PC-9 (cell line): ENCODE measurements around the gene RUFY3. TPM values are rescaled to one million over a fixed set of nuclear protein-coding genes. Genes with fewer than 3 reads are reported as not detected.

Source experiments
- BruUV-seq: library from RNA; stranded (reverse); fragments of 400-500 nt; replicated peaks from 2 replicates; lab custom pipeline; 2021; lab: Mats Ljungman, UMichigan
- CTCF ChIA-PET: fragments of 300-600 bp; sonication (Branson Sonifier 250); formaldehyde crosslinking; loops from one replicate; lab custom pipeline; 2022; ENCODE audit warnings: antibody characterized with exemption; lab: Charles Lee
- POLR2A ChIA-PET: fragments of 300-600 bp; sonication (Branson Sonifier 250); formaldehyde crosslinking; loops from one replicate; lab custom pipeline; 2022; ENCODE audit warnings: antibody characterized with exemption; ENCODE audit not compliant: unreplicated experiment; lab: Charles Lee
- DNase-seq, 2 experiments: peaks; one replicate each; pipeline versions ENCODE4 v3.0.0 to v3.0.0-alpha.2; 2015 to 2022; ENCODE audit warnings: mixed read lengths in 1 of 2
- H2AFZ ChIP-seq: fragments of 200-600 bp; sonication (generic); 2 replicates; pipeline ENCODE4 v1.8.1; 2017; ENCODE audit warnings: antibody characterized with exemption
- H3F3A ChIP-seq: fragments of 200-600 bp; sonication (generic); 2 replicates; pipeline ENCODE4 v1.8.1; 2017; ENCODE audit warnings: antibody characterized with exemption, mild to moderate bottlenecking, low read depth; ENCODE audit not compliant: insufficient read depth
- H3K27ac ChIP-seq: fragments of 200-600 bp; sonication (generic); 2 replicates; pipeline ENCODE4 v1.6.1; 2016; ENCODE audit warnings: mixed run types
- H3K27me3 ChIP-seq: fragments of 200-600 bp; sonication (generic); 2 replicates; pipeline ENCODE4 v1.6.1; 2016; ENCODE audit warnings: low read depth, mixed run types; ENCODE audit not compliant: insufficient read depth
- H3K36me3 ChIP-seq: fragments of 200-600 bp; sonication (generic); 2 replicates; pipeline ENCODE4 v1.6.1; 2016; ENCODE audit warnings: low read depth, mixed run types
- H3K4me1 ChIP-seq: fragments of 200-600 bp; sonication (generic); replicated peaks from 2 replicates; pipeline ENCODE4 v1.6.1; 2016; ENCODE audit warnings: mixed run types; ENCODE audit not compliant: insufficient read depth
- H3K4me2 ChIP-seq: fragments of 200-600 bp; sonication (generic); 2 replicates; pipeline ENCODE4 v1.6.1; 2017; ENCODE audit warnings: mixed run types
- H3K4me3 ChIP-seq: fragments of 200-600 bp; sonication (generic); 2 replicates; pipeline ENCODE4 v1.6.1; 2016; ENCODE audit warnings: mixed run types
- H3K79me2 ChIP-seq: fragments of 200-600 bp; sonication (generic); 2 replicates; pipeline ENCODE4 v1.6.1; 2017; ENCODE audit warnings: low read depth, mixed run types
- H3K9me2 ChIP-seq: fragments of 200-600 bp; sonication (generic); 2 replicates; pipeline ENCODE4 v1.8.1; 2017; ENCODE audit warnings: mild to moderate bottlenecking; ENCODE audit not compliant: insufficient read depth
- H3K9me3 ChIP-seq: fragments of 200-600 bp; sonication (generic); 2 replicates; pipeline ENCODE4 v1.8.1; 2016; ENCODE audit warnings: low read depth; ENCODE audit not compliant: insufficient read depth
- H4K20me1 ChIP-seq: fragments of 200-600 bp; sonication (generic); 2 replicates; pipeline ENCODE4 v1.8.1; 2017; ENCODE audit not compliant: insufficient read depth
- EZH2 ChIP-seq: fragments of 200-600 bp; sonication (generic); IDR thresholded peaks from 2 replicates; pipeline ENCODE4 v1.8.0; 2017; ENCODE audit warnings: antibody characterized with exemption, low read depth
- intact Hi-C: fragments of 100-400 bp; cut with micrococcal nuclease; formaldehyde crosslinking; loops from one replicate; pipeline ENCODE4 v1.10.0; 2022; ENCODE audit not compliant: unreplicated experiment
- total RNA-seq: library from RNA; stranded (reverse); gene quantifications from 2 replicates; pipeline ENCODE4 v1.2.3, GENCODE V29; 2021
- TF ChIP-seq, protein P1 (sequence below): fragments of 200-600 bp; sonication (generic); conservative IDR thresholded peaks from 2 replicates; pipeline ENCODE4 v1.6.1; 2017; ENCODE audit warnings: mixed run types, antibody characterized with exemption, mild to moderate bottlenecking, moderate library complexity

Gene RUFY3
- total RNA-seq, 1 experiment from 2014 or later = 23.6 TPM

DNA sequence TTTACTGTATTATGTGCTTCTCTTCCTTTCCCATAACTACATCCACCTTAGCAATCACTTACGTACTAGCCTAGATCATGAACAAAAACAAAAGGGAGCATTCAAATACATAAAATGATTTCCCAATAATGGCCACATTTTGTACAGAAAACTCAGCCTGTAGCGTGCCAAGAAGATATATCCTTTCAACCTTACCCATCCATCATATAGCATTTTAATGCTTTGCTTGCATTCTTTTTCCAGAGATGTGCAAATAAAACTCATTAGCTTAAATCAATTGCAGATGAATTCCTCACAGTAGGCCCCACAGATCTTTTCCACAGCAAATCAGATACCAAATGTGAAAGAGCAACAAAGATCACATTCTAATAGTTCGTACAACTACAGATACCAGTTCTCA is 97.2 kb downstream of the RUFY3 start:
- CTCF ChIA-PET = no interaction called here
- no peak for TF ChIP-seq EZH2
- TF ChIP-seq, protein P1, sequence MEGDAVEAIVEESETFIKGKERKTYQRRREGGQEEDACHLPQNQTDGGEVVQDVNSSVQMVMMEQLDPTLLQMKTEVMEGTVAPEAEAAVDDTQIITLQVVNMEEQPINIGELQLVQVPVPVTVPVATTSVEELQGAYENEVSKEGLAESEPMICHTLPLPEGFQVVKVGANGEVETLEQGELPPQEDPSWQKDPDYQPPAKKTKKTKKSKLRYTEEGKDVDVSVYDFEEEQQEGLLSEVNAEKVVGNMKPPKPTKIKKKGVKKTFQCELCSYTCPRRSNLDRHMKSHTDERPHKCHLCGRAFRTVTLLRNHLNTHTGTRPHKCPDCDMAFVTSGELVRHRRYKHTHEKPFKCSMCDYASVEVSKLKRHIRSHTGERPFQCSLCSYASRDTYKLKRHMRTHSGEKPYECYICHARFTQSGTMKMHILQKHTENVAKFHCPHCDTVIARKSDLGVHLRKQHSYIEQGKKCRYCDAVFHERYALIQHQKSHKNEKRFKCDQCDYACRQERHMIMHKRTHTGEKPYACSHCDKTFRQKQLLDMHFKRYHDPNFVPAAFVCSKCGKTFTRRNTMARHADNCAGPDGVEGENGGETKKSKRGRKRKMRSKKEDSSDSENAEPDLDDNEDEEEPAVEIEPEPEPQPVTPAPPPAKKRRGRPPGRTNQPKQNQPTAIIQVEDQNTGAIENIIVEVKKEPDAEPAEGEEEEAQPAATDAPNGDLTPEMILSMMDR = no peak
- Histone ChIP-seq H3K4me3 (no peak overlapping the region), H3K4me2 (no peak overlapping the region), H3K4me1 (no peaks in the 10 kb centered on the region), H3F3A (no peaks in the 10 kb centered on the region), H3K79me2 (no peaks in the 10 kb centered on the region), H3K27me3 (no peaks in the 10 kb centered on the region), H3K27ac (no peak overlapping the region), H3K9me2 (no peaks in the 10 kb centered on the region), H3K36me3 (no peaks in the 10 kb centered on the region), H3K9me3 (no peaks in the 10 kb centered on the region), H4K20me1 (no peaks in the 10 kb centered on the region), H2AFZ (no peak overlapping the region)
- POLR2A ChIA-PET = interaction anchor here (0.6 to 0.7 kb wide), 2 partner anchors 125 to 695 kb away, joined by 3 to 6 read pairs; no protein-coding TSS in a partner anchor
- DNase-seq = no peak
- BruUV-seq = no TSS peak
- intact Hi-C loops = no loop called here

GRCh38 chr4:70829015-70829414 is 107.3 kb downstream of the RUFY3 start:
- TF ChIP-seq, protein P1 = no peak
- no peak for TF ChIP-seq EZH2
- Histone ChIP-seq H2AFZ (no peak overlapping the region), H3K4me2 (no peak overlapping the region), H3K4me3 (no peak overlapping the region), H3K27ac (no peak overlapping the region), H3K36me3 (peaks cover 4% of the 10 kb centered on the region; the same call in 1 of the 2 replicates), H4K20me1 (peaks cover 7% of the 10 kb centered on the region; the same call in 1 of the 2 replicates), H3K9me2 (no peaks in the 10 kb centered on the region), H3K27me3 (no peaks in the 10 kb centered on the region), H3F3A (no peaks in the 10 kb centered on the region), H3K4me1 (no peaks in the 10 kb centered on the region), H3K79me2 (peaks cover 7% of the 10 kb centered on the region; the same call in 1 of the 2 replicates), H3K9me3 (no peaks in the 10 kb centered on the region)
- BruUV-seq = no TSS peak
- no peak for DNase-seq
- POLR2A ChIA-PET = no interaction called here
- intact Hi-C loops = no loop called here
- CTCF ChIA-PET = interaction anchor here (0.6 kb wide), 1 partner anchor 175 kb away, joined by 3 read pairs; no protein-coding TSS in a partner anchor

DNA sequence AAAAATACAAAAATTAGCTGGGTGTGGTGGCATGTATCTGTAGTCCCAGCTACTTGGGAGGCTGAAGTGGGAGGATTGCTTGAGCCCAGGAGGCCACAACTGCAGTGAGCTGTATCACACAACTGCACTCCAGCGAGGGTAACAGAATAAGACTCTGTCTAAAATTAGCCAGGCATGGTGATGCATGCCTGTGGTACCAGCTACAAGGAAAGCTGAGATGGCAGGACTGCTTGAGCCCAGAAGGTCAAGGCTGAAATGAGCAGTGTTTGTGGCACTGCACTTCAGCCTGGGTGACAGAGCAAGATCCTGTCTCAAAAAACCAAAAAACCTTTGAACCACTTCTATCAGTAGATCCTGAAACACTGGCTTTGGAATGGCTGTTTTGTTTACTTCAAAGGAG is 107.7 kb downstream of the RUFY3 start:
- no peak for TF ChIP-seq EZH2
- TF ChIP-seq, protein P1 = no peak
- H3F3A ChIP-seq = no peaks in the 10 kb centered on the region
- H3K79me2 ChIP-seq = peaks cover 10% of the 10 kb centered on the region
- H3K36me3 ChIP-seq = peaks cover 7% of the 10 kb centered on the region; the same call in 1 of the 2 replicates
- no TSS peak for BruUV-seq
- H3K4me2 ChIP-seq = no peak overlapping the region
- H3K4me3 ChIP-seq = no peak overlapping the region
- no peak overlapping the region for H2AFZ ChIP-seq
- H4K20me1 ChIP-seq = peaks cover 9% of the 10 kb centered on the region
- no peaks in the 10 kb centered on the region for H3K9me3 ChIP-seq
- no peak for DNase-seq
- no peaks in the 10 kb centered on the region for H3K9me2 ChIP-seq
- intact Hi-C loops = no loop called here
- no peaks in the 10 kb centered on the region for H3K4me1 ChIP-seq
- ChIA-PET POLR2A (no interaction called here), CTCF (interaction anchor here (0.6 kb wide), 1 partner anchor 174 kb away, joined by 3 read pairs; no protein-coding TSS in a partner anchor)
- H3K27ac ChIP-seq = no peak overlapping the region
- H3K27me3 ChIP-seq = no peaks in the 10 kb centered on the region
